ENCODE measurements around the gene BBOX1. TPM values are rescaled to one million over a fixed set of nuclear protein-coding genes. Genes with fewer than 3 reads are reported as not detected.

Gene BBOX1
- total RNA-seq, 1 experiment from 2014 or later: not detected

DNA sequence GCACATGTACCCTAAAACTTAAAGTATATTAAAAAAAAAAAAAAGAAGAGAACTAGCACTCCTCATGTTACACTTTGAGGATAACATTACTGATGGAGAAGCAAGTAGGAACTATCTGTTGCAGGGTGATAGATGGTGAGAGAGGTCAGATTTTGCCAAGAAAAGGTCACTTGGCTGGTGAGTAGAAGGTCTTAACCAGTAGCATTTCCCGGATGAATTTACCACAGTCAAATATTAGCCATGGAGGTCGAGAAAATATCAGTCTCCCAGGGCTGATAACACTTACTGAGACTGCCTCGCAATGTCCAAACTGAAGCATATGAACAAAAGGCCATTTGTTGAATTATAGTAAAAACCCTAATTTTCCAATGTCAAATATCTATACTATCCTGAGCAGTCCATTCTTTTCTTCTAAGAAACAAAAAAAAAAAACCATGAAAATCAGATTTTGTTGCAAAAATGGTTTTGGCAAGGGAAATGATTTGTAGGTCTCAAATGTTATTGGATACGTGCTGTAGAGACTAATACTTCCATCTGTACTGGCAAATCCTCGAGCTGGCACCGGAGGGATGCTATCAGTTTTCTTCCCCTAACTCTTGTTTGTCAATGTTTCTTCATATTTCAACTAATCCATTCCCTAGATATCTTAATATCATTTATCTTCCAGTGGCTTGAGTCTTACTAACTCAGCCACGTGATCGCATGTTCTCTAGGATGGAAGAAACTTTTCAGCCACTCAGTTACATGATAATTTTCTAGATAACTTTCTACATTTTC lies 14.5 kb upstream of the BBOX1 start (continued):
- TF ChIP-seq, protein P1, sequence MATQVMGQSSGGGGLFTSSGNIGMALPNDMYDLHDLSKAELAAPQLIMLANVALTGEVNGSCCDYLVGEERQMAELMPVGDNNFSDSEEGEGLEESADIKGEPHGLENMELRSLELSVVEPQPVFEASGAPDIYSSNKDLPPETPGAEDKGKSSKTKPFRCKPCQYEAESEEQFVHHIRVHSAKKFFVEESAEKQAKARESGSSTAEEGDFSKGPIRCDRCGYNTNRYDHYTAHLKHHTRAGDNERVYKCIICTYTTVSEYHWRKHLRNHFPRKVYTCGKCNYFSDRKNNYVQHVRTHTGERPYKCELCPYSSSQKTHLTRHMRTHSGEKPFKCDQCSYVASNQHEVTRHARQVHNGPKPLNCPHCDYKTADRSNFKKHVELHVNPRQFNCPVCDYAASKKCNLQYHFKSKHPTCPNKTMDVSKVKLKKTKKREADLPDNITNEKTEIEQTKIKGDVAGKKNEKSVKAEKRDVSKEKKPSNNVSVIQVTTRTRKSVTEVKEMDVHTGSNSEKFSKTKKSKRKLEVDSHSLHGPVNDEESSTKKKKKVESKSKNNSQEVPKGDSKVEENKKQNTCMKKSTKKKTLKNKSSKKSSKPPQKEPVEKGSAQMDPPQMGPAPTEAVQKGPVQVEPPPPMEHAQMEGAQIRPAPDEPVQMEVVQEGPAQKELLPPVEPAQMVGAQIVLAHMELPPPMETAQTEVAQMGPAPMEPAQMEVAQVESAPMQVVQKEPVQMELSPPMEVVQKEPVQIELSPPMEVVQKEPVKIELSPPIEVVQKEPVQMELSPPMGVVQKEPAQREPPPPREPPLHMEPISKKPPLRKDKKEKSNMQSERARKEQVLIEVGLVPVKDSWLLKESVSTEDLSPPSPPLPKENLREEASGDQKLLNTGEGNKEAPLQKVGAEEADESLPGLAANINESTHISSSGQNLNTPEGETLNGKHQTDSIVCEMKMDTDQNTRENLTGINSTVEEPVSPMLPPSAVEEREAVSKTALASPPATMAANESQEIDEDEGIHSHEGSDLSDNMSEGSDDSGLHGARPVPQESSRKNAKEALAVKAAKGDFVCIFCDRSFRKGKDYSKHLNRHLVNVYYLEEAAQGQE (IDR thresholded peaks at IDR 0.05; ENCODE audit: low read depth): no peak
- TF ChIP-seq SIN3A (IDR thresholded peaks at IDR 0.05; ENCODE audit: low read depth) (no peak), ZNF274 (IDR thresholded peaks at IDR 0.05; ENCODE audit: low read depth, low read length) (no peak), CBX3 (IDR thresholded peaks at IDR 0.05; ENCODE audit: low read depth) (no peak), SP1 (IDR thresholded peaks at IDR 0.05; ENCODE audit: low read depth) (no peak), POLR2A (IDR thresholded peaks at IDR 0.05; ENCODE audit: borderline replicate concordance, extremely low read depth, insufficient read depth, insufficient read length) (no peak), EZH2 (IDR thresholded peaks at IDR 0.05) (no peak), TCF7L2 (IDR thresholded peaks at IDR 0.05; ENCODE audit: borderline replicate concordance, extremely low read depth, insufficient read depth, insufficient read length) (no peak)
- TF ChIP-seq, protein P2, sequence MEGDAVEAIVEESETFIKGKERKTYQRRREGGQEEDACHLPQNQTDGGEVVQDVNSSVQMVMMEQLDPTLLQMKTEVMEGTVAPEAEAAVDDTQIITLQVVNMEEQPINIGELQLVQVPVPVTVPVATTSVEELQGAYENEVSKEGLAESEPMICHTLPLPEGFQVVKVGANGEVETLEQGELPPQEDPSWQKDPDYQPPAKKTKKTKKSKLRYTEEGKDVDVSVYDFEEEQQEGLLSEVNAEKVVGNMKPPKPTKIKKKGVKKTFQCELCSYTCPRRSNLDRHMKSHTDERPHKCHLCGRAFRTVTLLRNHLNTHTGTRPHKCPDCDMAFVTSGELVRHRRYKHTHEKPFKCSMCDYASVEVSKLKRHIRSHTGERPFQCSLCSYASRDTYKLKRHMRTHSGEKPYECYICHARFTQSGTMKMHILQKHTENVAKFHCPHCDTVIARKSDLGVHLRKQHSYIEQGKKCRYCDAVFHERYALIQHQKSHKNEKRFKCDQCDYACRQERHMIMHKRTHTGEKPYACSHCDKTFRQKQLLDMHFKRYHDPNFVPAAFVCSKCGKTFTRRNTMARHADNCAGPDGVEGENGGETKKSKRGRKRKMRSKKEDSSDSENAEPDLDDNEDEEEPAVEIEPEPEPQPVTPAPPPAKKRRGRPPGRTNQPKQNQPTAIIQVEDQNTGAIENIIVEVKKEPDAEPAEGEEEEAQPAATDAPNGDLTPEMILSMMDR (IDR thresholded peaks at IDR 0.05 in 2 of 3, conservative IDR thresholded peaks at IDR 0.05 in 1 of 3; ENCODE audit: borderline replicate concordance in 1 of 3, insufficient read depth in 1 of 3, low read depth in 2 of 3, low read length in 2 of 3): no peak
- TF ChIP-seq, protein P3, sequence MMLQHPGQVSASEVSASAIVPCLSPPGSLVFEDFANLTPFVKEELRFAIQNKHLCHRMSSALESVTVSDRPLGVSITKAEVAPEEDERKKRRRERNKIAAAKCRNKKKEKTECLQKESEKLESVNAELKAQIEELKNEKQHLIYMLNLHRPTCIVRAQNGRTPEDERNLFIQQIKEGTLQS (IDR thresholded peaks at IDR 0.05): no peak

All from HCT116 (cell line).